Right ventricle myocardium superior (tissue), 1 donor: ENCODE measurements around the gene STXBP5L. TPM values are rescaled to one million over a fixed set of nuclear protein-coding genes. Genes with fewer than 3 reads are reported as not detected.
"Not testable (repeated sequence)": the region's sequence is repeated elsewhere in the genome, so short reads cannot be mapped to it uniquely, and the experiment has no call there.

ENCODE experiments used
- ATAC-seq: fragments of 200-7000 bp; cut with Tn5 transposase; one replicate; pipeline ENCODE4 v1.9.1; 2020; ENCODE audit warnings: mild to moderate bottlenecking; ENCODE audit not compliant: poor library complexity
- DNase-seq: peaks from one replicate; pipeline ENCODE4 v3.0.0-alpha.2; 2020
- intact Hi-C: fragments of 100-400 bp; cut with DNase I; formaldehyde crosslinking; loops from one replicate; pipeline ENCODE4 v1.11.2; 2022
- total RNA-seq: library from RNA; stranded (reverse); fragmentation: NEBNext Ultra II Directional; extraction: Animal tissue kit (Norgen Biotek cat#: 25700); gene quantifications from one replicate; pipeline ENCODE4 v1.2.1, GENCODE V29; 2021
- donor health status: DM: no; HTN: yes; CAD: no; lungs with severe emphysema.

Gene STXBP5L
- total RNA-seq, 1 donor from 2014 or later = not detected

DNA sequence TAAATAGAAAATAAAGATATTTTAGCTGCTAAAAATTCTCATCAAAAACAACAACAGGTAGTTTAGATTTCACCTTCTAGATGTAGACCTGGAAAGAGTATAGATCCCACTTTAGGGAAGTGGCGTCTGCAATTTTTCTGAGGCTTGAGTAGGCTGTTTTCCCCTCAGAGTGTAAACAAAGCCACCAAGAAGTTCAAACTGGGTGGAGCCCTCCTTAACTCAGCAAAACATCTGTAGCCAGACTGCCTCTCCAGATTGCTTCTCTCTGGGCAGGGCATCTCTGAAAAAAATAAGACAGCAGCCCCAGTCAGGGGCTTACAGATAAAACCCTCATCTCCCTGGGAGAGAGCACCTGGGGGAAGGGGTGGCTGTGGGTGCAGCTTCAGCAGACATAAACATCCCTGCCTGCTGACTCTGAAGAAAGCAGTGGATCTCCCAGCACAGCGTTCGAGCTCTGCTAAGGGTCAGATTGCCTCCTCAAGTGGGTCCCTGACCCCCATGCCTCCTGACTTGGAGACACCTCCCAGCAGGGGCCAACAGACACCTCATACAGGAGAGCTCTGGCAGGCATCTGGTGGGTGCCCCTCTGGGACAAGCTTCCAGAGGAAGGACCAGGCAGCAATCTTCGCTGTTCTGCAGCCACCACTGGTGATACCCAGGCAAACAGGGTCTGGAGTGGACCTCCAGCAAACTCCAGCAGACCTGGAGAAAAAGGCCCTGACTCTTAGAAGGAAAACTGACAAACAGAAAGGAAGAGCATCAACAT lies 259.6 kb downstream of the STXBP5L start:
- no peak for DNase-seq
- no peak for ATAC-seq
- intact Hi-C loops = no loop called here

DNA sequence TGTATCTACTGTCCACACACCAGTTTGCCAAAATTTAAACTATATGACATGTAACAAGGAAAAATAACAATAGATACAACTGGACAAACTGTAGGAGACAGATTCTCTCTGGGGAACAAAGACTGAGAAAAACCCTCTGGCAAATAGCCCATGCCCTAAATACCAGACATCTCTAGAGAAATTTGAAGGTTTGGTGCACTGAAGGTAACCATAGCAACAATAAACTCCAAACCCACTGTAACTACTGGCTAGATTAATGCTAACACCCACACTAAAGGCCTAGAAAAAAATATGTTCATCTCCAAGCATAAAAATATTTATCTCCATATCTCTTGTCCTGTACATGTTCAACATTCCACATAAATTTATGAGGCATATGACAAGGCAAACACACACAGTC lies 267.1 kb downstream of the STXBP5L start:
- intact Hi-C loops = no loop called here
- ATAC-seq (no peak), DNase-seq (no peak)

DNA sequence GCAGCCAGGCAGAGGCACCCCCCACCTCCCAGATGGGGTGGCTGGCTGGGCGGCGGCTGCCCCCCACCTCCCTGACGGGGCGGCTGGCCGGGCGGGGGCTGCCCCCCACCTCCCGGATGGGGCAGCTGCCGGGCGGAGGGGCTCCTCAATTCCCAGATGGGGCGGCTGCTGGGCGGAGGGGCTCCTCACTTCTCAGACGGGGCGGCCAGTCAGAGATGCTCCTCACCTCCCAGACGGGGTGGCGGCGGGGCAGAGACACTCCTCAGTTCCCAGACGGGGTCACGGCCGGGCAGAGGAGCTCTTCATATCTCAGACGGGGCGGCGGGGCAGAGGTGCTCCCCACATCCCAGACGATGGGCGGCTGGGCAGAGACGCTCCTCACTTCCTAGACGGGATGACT lies 282.6 kb downstream of the STXBP5L start:
- DNase-seq, intact Hi-C loops, ATAC-seq: not testable (repeated sequence)

DNA sequence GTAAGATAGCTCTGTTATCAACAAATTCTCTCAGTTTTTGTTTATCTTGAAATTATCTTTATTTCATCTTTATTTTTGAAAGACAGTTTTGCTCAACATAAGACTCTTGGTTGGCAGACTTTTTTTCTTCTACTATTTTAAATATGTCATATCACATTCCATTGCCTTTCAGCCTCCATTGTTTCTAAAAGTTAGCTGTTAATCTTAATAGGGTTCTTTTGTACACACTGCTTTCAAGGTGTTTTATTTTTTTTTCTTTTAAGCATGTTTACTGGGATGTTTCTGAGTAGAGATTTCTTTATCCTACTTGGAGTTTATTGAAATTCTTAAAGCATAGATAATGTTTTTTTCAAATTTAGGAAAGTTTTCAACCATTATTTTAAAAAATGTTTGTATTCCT lies 294.6 kb downstream of the STXBP5L start:
- DNase-seq = no peak
- intact Hi-C loops = no loop called here
- ATAC-seq = no peak

DNA sequence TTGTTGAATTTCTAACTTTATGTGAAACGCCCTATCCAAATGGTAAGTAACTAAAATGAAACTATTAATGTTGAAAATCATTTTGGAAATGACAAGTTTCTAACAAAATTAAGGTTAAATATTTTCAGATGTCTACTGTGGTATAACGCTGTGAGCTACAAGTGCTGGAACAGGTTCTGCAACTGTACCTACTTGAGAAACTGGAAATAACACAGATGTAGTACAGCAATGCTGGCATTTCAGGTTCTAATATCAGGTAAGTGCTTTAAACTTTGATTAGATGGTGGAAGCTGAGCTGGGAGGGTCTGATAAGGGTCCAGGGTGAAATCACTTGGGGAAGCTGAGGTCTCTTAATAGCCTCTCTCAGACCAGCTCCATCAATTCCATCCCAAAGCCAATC lies 315.1 kb downstream of the STXBP5L start:
- DNase-seq (no peak), ATAC-seq (no peak)
- intact Hi-C loops = no loop called here

DNA sequence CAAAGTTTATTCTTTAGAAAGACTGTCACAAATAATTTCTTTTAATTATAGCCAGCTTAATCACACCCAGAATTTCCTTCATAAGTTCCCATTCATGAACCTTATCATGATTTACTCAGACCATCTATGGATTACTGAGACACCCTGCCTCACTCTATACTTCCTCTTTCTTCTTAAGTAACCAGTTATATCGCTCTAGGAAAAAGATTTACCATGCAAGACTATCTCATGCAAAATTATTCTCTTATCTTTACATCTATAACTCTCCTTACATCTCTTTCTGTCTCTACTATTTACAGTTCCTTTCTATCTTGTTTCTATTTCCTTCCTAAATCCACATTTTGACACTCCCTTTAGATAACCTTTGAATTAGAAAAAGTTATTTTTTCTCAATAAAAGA lies 321.0 kb downstream of the STXBP5L start:
- ATAC-seq (no peak), DNase-seq (no peak)
- intact Hi-C loops = no loop called here

DNA sequence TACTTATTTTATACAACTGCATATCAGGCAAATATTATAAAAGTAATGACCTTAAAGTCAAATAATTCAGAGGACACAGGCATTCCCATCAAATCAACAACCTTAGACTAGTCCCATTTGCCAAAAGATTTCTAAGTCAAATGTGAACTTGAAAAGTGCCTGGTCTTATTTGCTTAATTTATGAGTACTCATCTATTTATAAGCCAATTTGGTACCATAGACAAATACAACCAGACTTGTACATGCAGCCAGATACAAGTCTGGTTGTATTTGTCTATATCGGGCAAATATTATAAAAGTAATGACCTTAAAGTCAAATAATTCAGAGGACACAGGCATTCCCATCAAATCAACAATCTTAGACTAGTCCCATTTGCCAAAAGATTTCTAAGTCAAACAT lies 322.2 kb downstream of the STXBP5L start:
- ATAC-seq, DNase-seq, intact Hi-C loops: not testable (repeated sequence)

DNA sequence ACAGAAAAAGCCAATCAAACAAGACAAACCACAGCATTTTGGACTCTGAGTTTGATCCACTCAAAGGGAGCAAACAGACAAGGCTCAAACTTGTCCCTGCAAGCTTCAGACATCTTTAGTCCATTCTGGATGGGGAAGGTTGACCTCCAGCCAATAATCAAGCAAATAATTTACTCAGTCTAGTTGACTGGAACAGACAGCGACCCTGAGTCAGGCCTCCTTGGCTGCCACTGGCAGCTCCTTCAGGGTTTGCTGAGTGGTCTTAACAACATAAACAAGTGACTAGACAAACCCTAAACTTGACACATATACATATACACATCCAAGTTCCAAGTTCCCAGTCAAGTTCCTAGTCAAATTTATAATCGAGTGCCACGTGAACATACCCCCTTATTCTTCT lies 323.9 kb downstream of the STXBP5L start:
- no peak for ATAC-seq
- intact Hi-C loops = no loop called here
- no peak for DNase-seq

DNA sequence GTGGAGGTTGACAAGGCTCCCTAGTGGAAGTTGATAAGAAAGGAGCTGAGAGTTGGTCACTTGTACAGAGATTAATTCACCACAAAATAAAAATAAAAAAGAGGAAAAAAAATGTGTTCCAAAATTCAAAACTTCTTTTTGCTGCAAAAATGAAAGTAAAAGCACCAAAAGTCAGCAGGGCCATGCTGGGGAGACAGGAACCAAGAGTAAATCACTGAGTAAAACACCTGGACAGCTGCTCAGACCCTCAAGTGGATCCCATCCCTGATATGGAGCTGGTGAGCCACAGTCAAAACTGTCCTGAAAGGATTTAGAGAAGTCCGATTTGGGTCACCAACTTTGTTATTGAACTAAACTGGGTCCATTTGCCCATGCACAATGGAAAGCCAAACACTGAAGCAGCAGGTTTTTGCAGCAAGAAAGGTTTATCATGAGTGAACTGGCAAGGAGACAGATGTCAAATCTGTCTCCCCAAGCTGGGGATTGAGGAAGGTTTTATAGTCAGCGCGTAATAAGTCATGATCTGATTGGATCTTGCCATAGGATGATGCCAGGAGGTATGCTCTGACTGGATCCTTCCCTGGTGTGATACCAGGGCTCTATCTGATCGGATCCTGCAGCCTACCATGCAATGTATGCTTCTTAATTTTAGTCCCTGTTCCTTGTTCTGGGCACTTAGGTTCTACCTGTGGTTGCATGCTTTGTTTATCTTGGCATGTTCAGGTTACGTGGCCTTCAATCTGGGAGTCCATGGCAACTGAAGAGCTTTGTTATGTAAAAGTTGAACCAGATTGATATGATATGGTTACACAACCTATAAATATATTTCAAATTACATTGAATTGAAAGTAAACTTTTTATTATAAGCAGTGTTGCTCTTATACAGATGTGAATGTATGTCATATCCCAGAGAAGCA lies 324.6 kb downstream of the STXBP5L start:
- DNase-seq = no peak
- ATAC-seq = no peak
- intact Hi-C loops = no loop called here

DNA sequence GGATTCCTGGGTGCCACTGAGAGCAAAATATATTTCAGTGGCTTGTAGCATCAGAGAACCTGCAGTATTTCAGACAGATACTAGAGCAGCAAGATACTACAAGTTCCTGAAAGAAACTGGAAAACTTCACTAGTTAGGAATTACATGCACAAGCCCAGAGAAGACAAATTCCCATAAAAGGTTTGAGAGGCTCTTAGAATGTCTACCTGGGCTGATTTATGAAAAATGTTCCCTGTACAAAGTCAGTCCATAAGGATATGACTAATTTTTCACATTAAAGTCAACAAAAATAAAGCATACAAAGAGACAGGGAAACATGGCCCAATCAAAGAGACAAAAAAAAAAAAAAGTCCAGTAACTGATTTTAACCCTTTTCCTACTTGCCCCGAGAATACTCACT lies 335.2 kb downstream of the STXBP5L start:
- intact Hi-C loops = no loop called here
- no peak for ATAC-seq
- no peak for DNase-seq

DNA sequence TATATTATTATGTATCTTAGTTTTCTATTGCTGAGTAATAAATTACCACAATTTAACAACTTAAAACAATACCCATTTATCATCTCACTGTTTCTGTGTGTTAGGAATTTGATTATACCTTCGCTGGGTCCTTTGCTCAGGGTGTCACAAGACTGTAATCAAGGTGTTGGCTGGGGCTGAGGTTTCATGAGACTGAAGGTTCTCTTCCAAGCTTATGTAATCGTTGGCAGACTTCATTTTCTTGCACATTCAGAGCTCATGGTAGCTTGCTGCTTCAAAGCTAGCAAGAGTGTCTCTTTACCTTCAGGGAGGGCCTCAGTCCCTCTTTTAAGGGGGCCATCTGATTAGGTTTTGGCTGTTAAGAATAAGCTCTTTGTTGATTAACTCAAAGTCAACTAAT lies 344.7 kb downstream of the STXBP5L start:
- intact Hi-C loops = no loop called here
- no peak for ATAC-seq
- no peak for DNase-seq

DNA sequence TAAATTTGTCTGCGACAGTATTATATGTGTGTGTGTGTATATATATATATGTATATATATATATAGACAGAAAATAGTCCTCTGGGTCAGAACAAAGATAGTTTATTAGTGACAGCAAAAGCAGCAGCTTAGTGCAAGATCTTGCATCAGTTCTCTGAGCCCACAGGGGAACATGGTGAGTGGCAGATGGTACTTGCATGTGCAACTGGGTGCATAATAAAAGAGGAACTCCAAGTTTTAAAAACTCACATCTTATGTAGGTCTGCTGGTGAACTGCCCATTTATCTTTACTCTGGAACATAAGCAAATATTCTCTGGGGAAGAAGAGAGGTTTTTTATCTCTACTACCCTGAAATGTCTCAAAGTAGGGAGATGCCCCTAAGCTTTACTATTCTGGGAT lies 361.4 kb downstream of the STXBP5L start:
- intact Hi-C loops = no loop called here
- ATAC-seq (no peak), DNase-seq (no peak)

DNA sequence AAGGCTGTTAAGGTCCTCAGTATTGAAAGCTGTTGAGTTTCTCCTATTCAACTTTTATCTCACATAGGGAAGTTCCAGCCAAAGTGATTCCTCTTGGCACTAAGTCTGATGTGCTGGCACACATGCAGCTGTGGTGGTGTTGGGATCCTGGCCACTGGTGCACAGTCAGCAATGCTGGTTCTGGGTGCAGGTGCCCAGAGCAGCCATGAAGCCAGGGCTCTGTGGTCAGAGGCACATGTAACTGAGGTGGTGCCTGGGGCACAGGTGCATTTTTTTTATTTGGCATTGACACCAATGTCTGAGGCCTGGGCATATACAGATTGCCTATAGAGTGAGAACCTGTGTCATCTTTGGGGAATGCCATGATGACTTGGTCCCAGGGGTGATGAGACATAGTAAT lies 366.4 kb downstream of the STXBP5L start:
- DNase-seq (no peak), ATAC-seq (no peak)
- intact Hi-C loops = no loop called here

DNA sequence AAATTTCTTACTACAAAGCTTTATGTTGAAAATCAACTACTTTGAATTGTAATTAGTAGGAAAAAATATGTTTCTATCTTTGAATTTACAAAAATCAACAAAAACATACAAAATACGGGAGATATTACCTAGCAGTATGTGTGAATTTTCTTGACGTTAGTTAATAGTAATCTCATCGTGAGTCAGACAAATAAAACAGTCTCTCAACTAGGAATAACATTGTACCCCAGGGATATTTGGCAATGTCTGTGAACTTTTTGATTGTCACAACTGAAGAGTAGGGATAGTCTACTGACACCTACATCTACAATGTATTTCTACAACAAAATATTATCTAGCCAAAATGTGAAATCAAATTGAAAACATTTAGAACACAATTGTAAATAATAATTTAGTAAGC lies 387.4 kb downstream of the STXBP5L start:
- ATAC-seq (no peak), DNase-seq (no peak)
- intact Hi-C loops = no loop called here

DNA sequence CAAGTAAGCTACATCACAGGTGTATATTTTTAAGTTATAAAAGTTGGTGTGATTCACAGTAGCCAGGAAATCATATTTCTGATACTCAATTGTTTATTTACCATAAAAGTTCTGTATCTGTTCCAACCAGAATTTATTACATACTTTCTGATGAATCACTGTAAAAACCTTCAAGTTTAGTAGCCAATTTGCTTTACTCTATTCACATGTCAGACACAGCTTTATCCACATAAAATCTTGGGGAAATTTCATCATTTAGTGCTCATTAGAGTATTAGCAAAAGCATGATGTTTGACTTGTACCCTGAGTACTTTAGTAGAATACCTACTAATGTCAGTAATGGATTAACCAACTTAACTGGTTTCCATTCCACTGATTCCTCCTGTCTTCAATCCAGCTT lies 388.0 kb downstream of the STXBP5L start:
- no peak for DNase-seq
- ATAC-seq = no peak
- intact Hi-C loops = no loop called here

DNA sequence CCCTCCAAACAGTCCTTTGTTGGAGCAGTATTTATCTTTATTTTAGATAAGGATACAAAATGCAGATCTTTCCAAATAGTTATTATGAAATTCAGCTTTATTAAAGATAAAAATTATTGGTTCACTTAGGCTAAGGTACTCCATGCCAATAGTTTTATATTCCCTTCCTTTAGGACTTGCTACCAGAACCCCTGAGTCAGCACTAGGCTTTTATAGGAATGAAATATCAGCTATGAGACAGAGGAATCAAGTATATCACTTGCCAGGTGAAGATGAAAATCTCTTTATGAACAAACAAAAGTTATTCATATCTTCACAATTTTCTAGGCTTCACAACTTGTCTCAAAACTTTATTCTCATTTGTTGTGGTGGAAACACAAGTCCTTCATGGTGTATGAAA lies 416.3 kb downstream of the STXBP5L start:
- DNase-seq = no peak
- ATAC-seq = no peak
- intact Hi-C loops = no loop called here

DNA sequence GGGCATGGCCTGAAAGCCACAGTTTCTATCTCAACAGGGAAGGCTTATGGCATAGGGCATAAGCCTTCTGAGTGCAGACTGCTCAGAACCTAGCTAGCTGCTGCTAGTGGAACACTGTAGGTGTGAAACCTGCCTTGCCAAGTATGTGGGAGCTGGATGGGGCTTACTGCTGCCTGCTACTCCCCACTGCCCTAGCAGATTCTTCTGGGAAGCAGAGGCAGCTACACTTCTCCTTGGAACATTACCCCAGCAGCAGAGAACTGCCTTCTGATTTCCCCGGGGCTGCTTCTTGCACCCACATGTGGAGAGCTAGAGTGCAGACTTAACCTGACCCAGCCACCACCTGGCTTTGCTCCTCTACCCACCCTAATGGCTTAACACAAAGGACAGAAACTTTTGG lies 422.1 kb downstream of the STXBP5L start:
- intact Hi-C loops = no loop called here
- DNase-seq (no peak), ATAC-seq (no peak)

DNA sequence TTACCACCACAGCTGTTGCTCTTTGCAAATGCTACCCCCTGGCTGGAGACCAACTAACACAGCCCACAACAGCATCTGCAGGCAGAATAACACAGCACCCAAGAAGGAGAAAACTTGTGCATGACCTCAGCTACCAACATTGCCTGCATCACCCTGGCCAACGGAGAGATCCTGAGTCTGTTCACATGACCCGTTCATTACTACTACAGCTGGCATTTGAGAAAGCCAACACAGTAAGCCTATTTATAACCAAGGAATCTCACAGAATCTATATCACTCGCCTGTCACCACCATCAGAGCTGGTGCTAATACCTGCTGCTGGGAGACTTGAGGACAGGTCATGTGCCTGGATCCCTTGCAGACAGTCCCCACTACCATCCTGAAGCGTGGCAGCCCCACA lies 422.6 kb downstream of the STXBP5L start:
- no peak for ATAC-seq

DNA sequence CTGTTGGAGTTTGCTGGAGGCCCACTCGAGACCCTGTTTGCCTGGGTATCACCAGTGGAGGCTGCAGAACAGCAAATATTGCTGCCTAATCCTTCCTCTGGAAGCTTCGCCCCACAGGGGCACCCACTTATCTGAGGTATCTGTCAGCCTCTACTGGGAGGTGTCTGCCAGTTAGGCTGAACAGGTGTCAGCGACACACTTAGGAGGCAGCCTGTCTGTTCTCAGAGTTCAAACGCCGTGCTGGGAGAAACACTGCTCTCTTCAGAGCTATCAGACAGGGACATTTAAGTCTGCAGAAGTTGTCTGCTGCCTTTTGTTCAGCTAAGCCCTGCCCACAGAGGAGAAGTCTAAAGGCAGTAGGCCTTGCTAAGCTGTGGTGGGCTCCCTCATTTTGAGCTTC lies 448.0 kb downstream of the STXBP5L start:
- ATAC-seq, DNase-seq, intact Hi-C loops: not testable (repeated sequence)

More for the DNA sequence above, 422.6 kb downstream of the STXBP5L start:
- intact Hi-C loops = no loop called here
- no peak for DNase-seq
